SU-DHL-6 (cell line): ENCODE data around the gene NAPSA.

Experiments used
- CTCF ChIP-seq: fragments of 200-600 bp; sonication (generic); IDR thresholded peaks from one replicate; pipeline ENCODE4 v1.5.1; 2017; ENCODE audit warnings: antibody characterized with exemption, mild to moderate bottlenecking, low read length, moderate library complexity; ENCODE audit not compliant: insufficient read depth, poor library complexity, severe bottlenecking
- EZH2phosphoT487 ChIP-seq: fragments of 200-600 bp; sonication (generic), shearing (Covaris generic); conservative IDR thresholded peaks from 2 replicates; pipeline ENCODE4 v1.6.1; 2018; ENCODE audit warnings: mild to moderate bottlenecking, antibody characterized with exemption, low read length, moderate library complexity, mixed read lengths

DNA sequence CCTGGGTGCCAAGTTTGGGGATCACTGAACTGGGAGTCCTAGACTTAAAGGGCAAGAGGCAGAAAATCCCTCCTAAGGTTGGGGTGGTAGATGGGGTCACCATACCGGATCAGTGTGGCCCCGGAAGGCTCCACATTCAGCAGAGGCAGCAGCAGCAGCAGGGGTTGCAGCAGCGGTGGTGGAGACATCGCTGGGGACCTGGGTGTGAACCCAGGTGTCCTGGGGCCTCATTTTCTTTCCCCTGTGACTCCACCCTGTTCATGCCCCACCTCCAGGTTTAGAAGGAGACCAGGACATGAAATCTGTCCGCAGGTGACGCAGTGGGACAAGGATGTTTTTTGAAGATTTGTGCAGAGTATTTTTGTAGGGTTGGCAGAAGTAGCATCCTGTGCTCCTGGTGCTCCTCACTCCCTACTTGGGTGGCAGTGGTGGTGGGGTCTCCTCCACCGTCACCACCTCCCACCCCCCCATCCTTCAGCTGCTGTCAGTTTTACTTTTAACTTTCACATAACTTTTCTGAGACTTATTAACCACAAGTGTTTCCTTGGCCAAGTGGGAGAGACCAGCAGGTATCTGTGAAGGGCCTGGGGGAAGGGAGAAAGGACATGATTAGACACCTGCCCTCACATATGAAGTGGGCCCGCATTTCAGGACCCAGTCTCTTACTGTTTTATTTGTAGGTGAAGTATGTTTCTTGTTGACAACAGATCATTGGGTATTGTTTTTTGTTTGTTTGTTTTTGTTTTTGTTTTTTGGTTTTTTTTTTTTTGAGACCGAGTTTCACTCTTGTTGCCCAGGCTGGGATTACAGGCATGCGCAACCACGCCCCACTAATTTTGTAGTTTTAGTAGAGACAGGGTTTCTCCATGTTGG, at the start of gene NAPSA:
- TF ChIP-seq CTCF (no peak), EZH2phosphoT487 (no peak)
